Adrenal gland (tissue), 5 donors: ENCODE data around the gene CTBP1.

Experiments
- CTCF ChIP-seq, 6 experiments: fragments of 450-650 bp in 4 of 6; fragments of 200-600 bp in 2 of 6; sonication (generic) in 1 of 6; IDR thresholded peaks; 1 replicate in 5 of 6; 2 replicates in 1 of 6; pipeline versions ENCODE4 v1.5.1 to v1.8.0; 2016 to 2021; ENCODE audit warnings: antibody characterized with exemption in 6 of 6, mild to moderate bottlenecking in 2 of 6, moderate library complexity in 1 of 6
- POLR2A ChIP-seq, 2 donors: fragments of 450-650 bp; IDR thresholded peaks; one replicate each; pipeline ENCODE4 v1.6.1; 2017; ENCODE audit warnings: antibody characterized with exemption in 2 of 2, mild to moderate bottlenecking in 2 of 2, moderate library complexity in 1 of 2
- donor health status: DM: no; HTN: no; CAD: no.

- no peak for TF ChIP-seq CTCF (IDR thresholded peaks at IDR 0.05)
- TF ChIP-seq POLR2A (IDR thresholded peaks at IDR 0.05), result no peak
Observed at GRCh38 chr4:1169171-1169671, 79.7 kb downstream of the CTBP1 start.
